BJ (cell line): ENCODE measurements around the gene MYG1. TPM values are rescaled to one million over a fixed set of nuclear protein-coding genes. Genes with fewer than 3 reads are reported as not detected.
A peak's percentile ranks its signal among the peaks of the same experiment; 100 is the strongest.

Experiments
- CTCF ChIA-PET: fragments of 350-600 bp; formaldehyde crosslinking; extraction: SDS; loops from one replicate; lab custom pipeline; 2021; ENCODE audit warnings: antibody characterized with exemption, inconsistent platforms; lab: Yijun Ruan, JAX
- POLR2A ChIA-PET: fragments of 300-600 bp; sonication (Branson Sonifier 250); formaldehyde crosslinking; extraction: SDS; loops from one replicate; lab custom pipeline; 2021; ENCODE audit warnings: antibody characterized with exemption; lab: Charles Lee
- DNase-seq: peaks from one replicate; pipeline ENCODE4 v3.0.0-alpha.2; 2011; ENCODE audit warnings: low read depth
- H3K27me3 ChIP-seq: 2 replicates; pipeline ENCODE4 v1.6.0; 2011; ENCODE audit warnings: low read length; ENCODE audit not compliant: control insufficient read depth, insufficient read depth
- H3K36me3 ChIP-seq: 2 replicates; pipeline ENCODE4 v1.5.1; 2011; ENCODE audit warnings: low read length; ENCODE audit not compliant: control insufficient read depth, insufficient read depth
- H3K4me3 ChIP-seq: 2 replicates; pipeline ENCODE4 v1.5.1; 2011; ENCODE audit warnings: low read depth, mild to moderate bottlenecking, control low read depth, low read length
- polyA plus RNA-seq: library from polyadenylated mRNA; depleted of rRNA; stranded (reverse); fragments of >200 nt; gene quantifications from 2 replicates; pipeline ENCODE4 v1.2.3, GENCODE V29; 2011
- TF ChIP-seq, protein P1 (sequence below): IDR thresholded peaks from 2 replicates; pipeline ENCODE4 v1.5.1; 2011; ENCODE audit warnings: low read depth, mild to moderate bottlenecking, control low read depth, inconsistent platforms, low read length, moderate library complexity; ENCODE audit not compliant: insufficient read depth

Gene MYG1
- polyA plus RNA-seq, 1 experiment = 78.3 TPM

DNA sequence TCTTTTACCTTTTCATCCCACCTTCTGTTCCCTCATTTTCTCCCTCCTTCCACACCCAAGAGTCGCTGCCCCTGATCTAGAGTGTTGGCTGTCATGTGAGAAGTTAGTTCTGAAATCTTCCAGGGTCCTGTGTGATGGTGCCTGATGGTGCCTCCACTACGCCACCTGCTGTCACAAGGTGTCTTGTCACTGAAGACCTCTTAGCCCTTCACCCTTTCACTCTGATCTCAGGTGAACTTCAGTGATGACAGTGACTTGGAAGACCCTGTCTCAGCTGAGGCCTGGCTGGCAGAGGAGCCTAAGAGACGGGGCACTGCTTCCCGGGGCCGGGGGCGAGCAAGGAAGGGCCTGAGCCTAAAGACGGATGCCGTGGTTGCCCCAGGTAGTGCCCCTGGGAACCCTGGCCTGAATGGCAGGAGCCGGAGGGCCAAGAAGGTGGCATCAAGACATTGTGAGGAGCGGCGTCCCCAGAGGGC lies 11.7 kb upstream of the MYG1 start:
- ChIA-PET CTCF (interaction anchor here (0.6 to 13.1 kb wide), 13 partner anchors 9 to 230 kb away, joined by 3 to 240 read pairs (median 8); partner anchors contain the start of genes AAAS, ESPL1, MYG1 and PFDN5), POLR2A (no interaction called here)
- no peak for DNase-seq
- no peak overlapping the region for H3K4me3 ChIP-seq
- H3K27me3 ChIP-seq = no peaks in the 10 kb centered on the region
- peaks cover 10% of the 10 kb centered on the region for H3K36me3 ChIP-seq
- TF ChIP-seq, protein P1, sequence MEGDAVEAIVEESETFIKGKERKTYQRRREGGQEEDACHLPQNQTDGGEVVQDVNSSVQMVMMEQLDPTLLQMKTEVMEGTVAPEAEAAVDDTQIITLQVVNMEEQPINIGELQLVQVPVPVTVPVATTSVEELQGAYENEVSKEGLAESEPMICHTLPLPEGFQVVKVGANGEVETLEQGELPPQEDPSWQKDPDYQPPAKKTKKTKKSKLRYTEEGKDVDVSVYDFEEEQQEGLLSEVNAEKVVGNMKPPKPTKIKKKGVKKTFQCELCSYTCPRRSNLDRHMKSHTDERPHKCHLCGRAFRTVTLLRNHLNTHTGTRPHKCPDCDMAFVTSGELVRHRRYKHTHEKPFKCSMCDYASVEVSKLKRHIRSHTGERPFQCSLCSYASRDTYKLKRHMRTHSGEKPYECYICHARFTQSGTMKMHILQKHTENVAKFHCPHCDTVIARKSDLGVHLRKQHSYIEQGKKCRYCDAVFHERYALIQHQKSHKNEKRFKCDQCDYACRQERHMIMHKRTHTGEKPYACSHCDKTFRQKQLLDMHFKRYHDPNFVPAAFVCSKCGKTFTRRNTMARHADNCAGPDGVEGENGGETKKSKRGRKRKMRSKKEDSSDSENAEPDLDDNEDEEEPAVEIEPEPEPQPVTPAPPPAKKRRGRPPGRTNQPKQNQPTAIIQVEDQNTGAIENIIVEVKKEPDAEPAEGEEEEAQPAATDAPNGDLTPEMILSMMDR = peak; percentile 73

DNA sequence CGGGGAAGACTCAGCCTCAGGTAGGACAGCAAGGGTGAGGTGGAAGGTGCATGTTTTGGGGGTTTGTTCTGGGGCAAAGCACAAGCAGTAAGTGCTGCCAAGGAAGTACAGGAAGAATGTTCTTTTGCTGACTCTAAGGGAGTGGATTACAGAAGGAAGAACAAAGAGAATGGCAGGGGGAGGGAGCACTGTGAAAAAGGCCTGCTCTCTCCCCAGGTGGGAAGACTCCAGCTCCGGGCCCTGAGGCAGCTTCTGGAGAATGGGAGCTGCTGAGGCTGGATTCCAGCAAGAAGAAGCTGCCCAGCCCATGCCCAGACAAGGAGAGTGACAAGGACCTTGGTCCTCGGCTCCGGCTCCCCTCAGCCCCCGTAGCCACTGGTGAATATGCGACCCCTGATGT lies 11.2 kb upstream of the MYG1 start:
- TF ChIP-seq, protein P1 = no peak
- POLR2A ChIA-PET = interaction anchor here (0.5 kb wide), 1 partner anchor 17 kb away, joined by 6 read pairs; no protein-coding TSS in a partner anchor
- no peak overlapping the region for H3K4me3 ChIP-seq
- peaks cover 6% of the 10 kb centered on the region for H3K36me3 ChIP-seq
- H3K27me3 ChIP-seq = no peaks in the 10 kb centered on the region
- CTCF ChIA-PET = interaction anchor here (0.6 to 13.1 kb wide), 15 partner anchors 9 to 230 kb away, joined by 3 to 240 read pairs (median 6); partner anchors contain the start of genes AAAS, ESPL1, MYG1 and PFDN5
- no peak for DNase-seq

DNA sequence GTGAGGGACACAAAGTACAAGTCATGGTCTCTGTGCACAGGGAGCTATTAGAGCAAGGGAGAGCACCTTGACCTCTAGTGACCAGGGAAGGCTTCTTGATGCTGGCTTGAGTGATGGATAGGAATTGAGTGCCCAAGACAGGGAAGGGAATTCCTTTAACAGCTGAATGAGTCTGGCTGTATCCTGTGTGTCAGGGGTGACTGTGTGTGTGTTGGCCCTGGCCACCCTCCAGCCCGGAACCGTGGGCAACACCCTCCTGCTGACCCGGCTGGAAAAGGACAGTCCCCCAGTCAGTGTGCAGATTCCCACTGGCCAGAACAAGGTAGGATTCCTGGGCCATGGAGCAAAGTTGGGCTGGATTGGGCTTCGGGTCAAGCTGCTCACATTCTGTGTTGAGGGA lies 9.6 kb upstream of the MYG1 start:
- H3K36me3 ChIP-seq = peaks cover 3% of the 10 kb centered on the region; the same call in 1 of the 2 replicates
- H3K27me3 ChIP-seq = no peaks in the 10 kb centered on the region
- TF ChIP-seq, protein P1 = no peak
- no peak for DNase-seq
- H3K4me3 ChIP-seq = no peak overlapping the region
- ChIA-PET CTCF (interaction anchor here (1.5 to 13.1 kb wide), 7 partner anchors 11 to 130 kb away, joined by 4 to 240 read pairs (median 10); partner anchors contain the start of gene AAAS), POLR2A (no interaction called here)

DNA sequence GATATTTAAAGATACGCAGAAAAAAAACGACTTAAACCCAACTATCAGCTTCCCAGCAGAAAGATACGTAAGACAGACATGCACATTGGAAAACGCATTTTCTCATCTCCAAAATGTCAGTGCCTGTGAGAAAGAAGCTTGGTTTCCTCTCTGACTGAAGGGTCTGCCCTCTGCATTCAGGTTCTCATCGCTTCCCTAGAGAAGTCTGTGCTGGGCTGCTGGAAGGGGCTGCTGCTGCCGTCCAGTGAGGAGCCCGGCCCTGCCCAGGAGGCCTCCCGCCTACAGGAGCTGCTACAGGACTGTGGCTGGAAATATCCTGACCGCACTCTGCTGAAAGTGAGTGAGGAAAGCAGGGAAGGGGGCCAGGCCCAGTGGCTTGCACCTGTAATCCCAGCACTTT lies 8.8 kb upstream of the MYG1 start:
- Histone ChIP-seq H3K27me3 (no peaks in the 10 kb centered on the region), H3K4me3 (no peak overlapping the region), H3K36me3 (peaks cover 3% of the 10 kb centered on the region; the same call in 1 of the 2 replicates)
- TF ChIP-seq, protein P1 = no peak
- no peak for DNase-seq
- POLR2A ChIA-PET = no interaction called here
- CTCF ChIA-PET = interaction anchor here (0.8 to 13.1 kb wide), 8 partner anchors 12 to 243 kb away, joined by 3 to 240 read pairs (median 8); a partner anchor contains a TSS

DNA sequence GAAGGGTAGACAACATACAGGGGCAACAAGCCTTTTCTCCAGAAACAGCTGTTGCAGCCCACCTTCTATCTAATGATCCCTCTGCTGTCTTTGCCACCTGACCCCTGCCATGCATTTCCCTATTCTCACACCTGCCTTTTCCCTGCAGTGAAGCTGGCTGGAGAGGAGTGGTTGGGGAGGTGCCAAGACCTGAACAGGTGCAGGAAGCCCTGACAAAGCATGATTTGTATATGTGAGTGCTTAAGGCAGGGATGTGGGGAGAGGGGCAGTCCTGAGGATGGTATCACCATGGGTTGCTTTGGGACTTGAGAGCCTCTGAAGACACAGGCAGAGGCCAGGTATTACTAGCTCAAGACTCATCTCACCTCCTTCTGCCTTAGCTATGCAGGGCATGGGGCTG lies 7.1 kb upstream of the MYG1 start:
- Histone ChIP-seq H3K27me3 (no peaks in the 10 kb centered on the region), H3K36me3 (peaks cover 3% of the 10 kb centered on the region; the same call in 1 of the 2 replicates), H3K4me3 (no peak overlapping the region)
- POLR2A ChIA-PET = no interaction called here
- DNase-seq = no peak
- TF ChIP-seq, protein P1 = no peak
- CTCF ChIA-PET = interaction anchor here (3.1 to 13.1 kb wide), 2 partner anchors 29 to 79 kb away, joined by 13 to 240 read pairs; partner anchors contain the start of gene AAAS
